ENCODE results near the gene ITPKC.
"Not testable (repeated sequence)": the region's sequence is repeated elsewhere in the genome, so short reads cannot be mapped to it uniquely, and the experiment has no call there.

ITPKC gene

GRCh38 chr19:40717880-40718773 is 1.2 kb downstream of the ITPKC start:
- DNase-seq: no peak

- no peak for DNase-seq
Observed at GRCh38 chr19:40718774-40719391, 2.0 kb downstream of the ITPKC start.

- no peak for DNase-seq
Observed at GRCh38 chr19:40719414-40719894, 2.5 kb downstream of the ITPKC start.

- no peak for DNase-seq
Observed at GRCh38 chr19:40721140-40721486, 4.2 kb downstream of the ITPKC start.

- no peak for DNase-seq
Observed at GRCh38 chr19:40721936-40722661, 5.2 kb downstream of the ITPKC start.

- no peak for DNase-seq
Observed at GRCh38 chr19:40723661-40724254, 6.8 kb downstream of the ITPKC start.

GRCh38 chr19:40724315-40724714 is 7.4 kb downstream of the ITPKC start:
- DNase-seq: no peak

GRCh38 chr19:40724855-40725254 is 7.9 kb downstream of the ITPKC start:
- no peak for DNase-seq

GRCh38 chr19:40726279-40726678 is 9.4 kb downstream of the ITPKC start:
- DNase-seq: no peak

GRCh38 chr19:40730065-40730464 is 13.2 kb downstream of the ITPKC start:
- DNase-seq: not testable (repeated sequence)

GRCh38 chr19:40732304-40732703 is 15.4 kb downstream of the ITPKC start:
- not testable (repeated sequence) for DNase-seq

GRCh38 chr19:40733149-40733548 is 16.2 kb downstream of the ITPKC start:
- no peak for DNase-seq

- no peak for DNase-seq
Observed at GRCh38 chr19:40735013-40735771, 18.3 kb downstream of the ITPKC start.

GRCh38 chr19:40736661-40737060 is 19.7 kb downstream of the ITPKC start:
- DNase-seq: no peak

- no peak for DNase-seq
Observed at GRCh38 chr19:40737102-40737644, 20.3 kb downstream of the ITPKC start.

- DNase-seq: no peak
Observed at GRCh38 chr19:40739030-40739839, 22.3 kb downstream of the ITPKC start.

GRCh38 chr19:40739871-40740703 is 23.2 kb downstream of the ITPKC start:
- DNase-seq: no peak

- DNase-seq: no peak
Observed at GRCh38 chr19:40740747-40741146, 23.8 kb downstream of the ITPKC start.

- peak; percentile 13 to 16 for DNase-seq
Observed at GRCh38 chr19:40741527-40742390, 24.8 kb downstream of the ITPKC start.

Measured in Kasumi-1 (cell line).